Heart left ventricle (tissue), 16 donors: Measurements from ENCODE around the gene CYSRT1. TPM values are rescaled to one million over a fixed set of nuclear protein-coding genes. Genes with fewer than 3 reads are reported as not detected.

Experiments
- ATAC-seq, 4 donors: fragments of 200-7000 bp; cut with Tn5 transposase; one replicate each; pipeline ENCODE4 v1.9.1; 2020 to 2022; ENCODE audit warnings: moderate library complexity in 4 of 4, mild to moderate bottlenecking in 3 of 4, moderate number of reproducible peaks in 1 of 4
- DNase-seq, 5 donors: peaks; one replicate each; pipeline ENCODE4 v3.0.0-alpha.2; 2020
- H3K27ac ChIP-seq, 12 donors: fragments of 200-600 bp; sonication (generic) in 4 of 12; one replicate each; pipeline versions ENCODE4 v1.5.0 to v1.8.0; 2016 to 2022; ENCODE audit warnings: mild to moderate bottlenecking in 2 of 12
- H3K27me3 ChIP-seq, 9 donors: fragments of 200-600 bp; sonication (generic) in 2 of 9; one replicate each; pipeline versions ENCODE4 v1.5.1 to v1.8.0; 2016 to 2022; ENCODE audit warnings: mild to moderate bottlenecking in 3 of 9
- H3K36me3 ChIP-seq, 9 donors: fragments of 200-600 bp; sonication (generic) in 2 of 9; one replicate each; pipeline versions ENCODE4 v1.5.0 to v1.8.0; 2018 to 2022; ENCODE audit warnings: mild to moderate bottlenecking in 2 of 9
- H3K4me1 ChIP-seq, 12 donors: fragments of 200-600 bp; sonication (generic) in 4 of 12; one replicate each; pipeline versions ENCODE4 v1.5.0 to v1.8.0; 2016 to 2022; ENCODE audit warnings: mild to moderate bottlenecking in 3 of 12
- H3K4me3 ChIP-seq, 12 donors: fragments of 200-600 bp; sonication (generic) in 4 of 12; one replicate each; pipeline versions ENCODE4 v1.5.0 to v1.8.0; 2017 to 2022; ENCODE audit warnings: mild to moderate bottlenecking in 9 of 12, moderate library complexity in 4 of 12
- H3K9me3 ChIP-seq, 12 donors: fragments of 200-600 bp; sonication (generic) in 4 of 12; one replicate each; pipeline versions ENCODE4 v1.5.0 to v1.8.0; 2016 to 2022; ENCODE audit warnings: mild to moderate bottlenecking in 1 of 12
- POLR2A ChIP-seq, 2 donors: fragments of 450-650 bp; IDR thresholded peaks; one replicate each; pipeline ENCODE4 v1.6.1; 2017; ENCODE audit warnings: antibody characterized with exemption in 2 of 2, mild to moderate bottlenecking in 2 of 2, moderate library complexity in 2 of 2
- WGBS, 4 donors: extraction: QIAGEN DNeasy Blood & Tissue Kit in 2 of 4; methylation state at CpG; one replicate each; pipeline versions ENCODE4 v1.1.5 to v1.1.7; 2013 to 2018; 5-methylcytosine and 5-hydroxymethylcytosine counted together
- intact Hi-C, 10 donors: fragments of 100-400 bp; cut with DNase I; formaldehyde crosslinking; loops; one replicate each; pipeline versions ENCODE4 v1.11.1 to v1.14.2; 2022
- polyA plus RNA-seq, 2 donors: library from polyadenylated mRNA; stranded (reverse); fragments of 200-250 nt; gene quantifications; one replicate each; pipeline ENCODE4 v1.2.3, GENCODE V29; 2013
- total RNA-seq, 9 donors: library from RNA; depleted of rRNA in 2 of 9; stranded (reverse); fragments of >200 nt in 2 of 9; fragmentation: NEBNext Ultra II Directional in 3 of 9; extraction: Animal tissue kit (Norgen Biotek cat#: 25700) in 3 of 9; gene quantifications; one replicate each; pipeline versions ENCODE4 v1.1.0 to v1.2.4, GENCODE V29; 2016 to 2023
- TF ChIP-seq, protein P1 (sequence below), 12 donors: fragments of 200-600 bp; sonication (generic) in 4 of 12; IDR thresholded peaks; one replicate each; pipeline versions ENCODE4 v1.5.0 to v1.8.0; 2018 to 2022; ENCODE audit warnings: antibody characterized with exemption in 12 of 12, mild to moderate bottlenecking in 5 of 12
- donor health status: ischemic (EF 13 %, LVEDD 7.1; RV severe dilation, severe dysfunction).
- donor health status: healthy with polysubstance abuse.
- donor health status: DM: no; HTN: yes; CAD: no.
- donor health status: DM: no; HTN: no; CAD: no.
- donor health status: ischemic (EF 25% LVEDD 6.9; RV normal size, moderate dysfunction).
- donor health status: ischemic (EF 25% LVEDD 5.7; RV mildly dilated, moderate dysfunction).
- donor health status: healthy.
- donor health status: DM: yes; HTN: yes; CAD: no.
- donor health status: ischemic (EF 35%, LVEDD 5.7; RV mildly dilated, moderate dysfunction).
- donor health status: nonischemic (EF 11% LVEDD 7.7; RV severe dilation, severe dysfunction).
- donor health status: DM: yes; HTN: yes; CAD: no.
- donor health status: PGD.
- donor health status: ischemic (EF 29% LVEDD 5.4; RV normal size, mild dysfunction).
- donor health status: nonischemic (EF 23%, LVEDD 6.1; RV moderate dilation, normal function).

CYSRT1 gene
- total and polyA plus RNA-seq, 11 donors = 0.14 to 0.61 (median 0.27) TPM; not detected in 3

DNA sequence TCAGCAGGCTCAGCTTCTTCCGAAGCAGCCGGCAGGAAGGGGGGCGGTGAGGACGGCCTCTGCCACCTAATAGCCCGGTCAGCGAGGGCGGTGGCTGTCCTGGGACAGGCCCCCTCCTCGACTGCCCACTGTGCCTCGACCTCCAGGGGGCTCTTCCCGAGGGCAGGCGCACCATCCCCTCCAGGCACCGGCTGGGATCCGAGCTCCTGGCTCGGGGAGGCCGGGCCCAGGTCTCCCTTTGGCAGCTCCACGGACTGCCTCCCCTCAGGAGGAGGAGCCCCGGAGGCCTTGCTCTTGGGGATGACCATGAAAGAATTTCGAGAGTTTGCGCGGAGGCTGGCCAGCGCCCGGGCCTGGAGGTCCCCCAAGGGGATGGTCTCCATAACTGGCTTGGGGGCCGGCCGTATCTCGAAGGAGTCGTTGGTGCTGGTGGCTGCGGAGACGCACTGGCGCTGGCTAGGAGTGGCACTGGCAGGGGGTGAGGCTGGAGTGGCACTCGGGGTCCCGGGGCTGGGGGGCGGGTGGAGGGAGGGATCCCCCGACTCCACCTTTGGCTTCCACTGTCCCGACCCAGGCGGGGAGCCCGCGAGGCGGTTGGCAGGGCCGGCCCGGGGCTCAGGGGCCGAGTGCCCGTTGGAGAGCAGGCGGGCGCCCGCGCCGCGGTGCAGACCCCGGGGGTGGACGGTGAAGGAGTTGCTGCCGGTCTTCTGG, 25.4 kb upstream of the CYSRT1 start:
- no peak for ATAC-seq
- Histone ChIP-seq H3K36me3 (no peaks in the 10 kb centered on the region), H3K27ac (peak overlapping the region in 9 of 12 donors; percentile 0 to 70 (median 33)), H3K4me3 (peak overlapping the region; percentile 23 to 94 (median 66)), H3K27me3 (no peaks in the 10 kb centered on the region), H3K9me3 (no peaks in the 10 kb centered on the region), H3K4me1 (peaks cover 9 to 90% (median 78%) of the 10 kb centered on the region in 12 donors)
- intact Hi-C loops = loop anchor here in 1 of 10 donors (1.0 kb wide), 1 partner anchor 11 kb away; the partner anchor contains the start of genes ANAPC2 and SSNA1
- WGBS, 4 donors = 6 to 8% (median 8%) methylated on average over 13 to 51 of the region's 51 CpGs; no CpG with 5 or more reads in 1 of the 4 donors
- TF ChIP-seq, protein P1, sequence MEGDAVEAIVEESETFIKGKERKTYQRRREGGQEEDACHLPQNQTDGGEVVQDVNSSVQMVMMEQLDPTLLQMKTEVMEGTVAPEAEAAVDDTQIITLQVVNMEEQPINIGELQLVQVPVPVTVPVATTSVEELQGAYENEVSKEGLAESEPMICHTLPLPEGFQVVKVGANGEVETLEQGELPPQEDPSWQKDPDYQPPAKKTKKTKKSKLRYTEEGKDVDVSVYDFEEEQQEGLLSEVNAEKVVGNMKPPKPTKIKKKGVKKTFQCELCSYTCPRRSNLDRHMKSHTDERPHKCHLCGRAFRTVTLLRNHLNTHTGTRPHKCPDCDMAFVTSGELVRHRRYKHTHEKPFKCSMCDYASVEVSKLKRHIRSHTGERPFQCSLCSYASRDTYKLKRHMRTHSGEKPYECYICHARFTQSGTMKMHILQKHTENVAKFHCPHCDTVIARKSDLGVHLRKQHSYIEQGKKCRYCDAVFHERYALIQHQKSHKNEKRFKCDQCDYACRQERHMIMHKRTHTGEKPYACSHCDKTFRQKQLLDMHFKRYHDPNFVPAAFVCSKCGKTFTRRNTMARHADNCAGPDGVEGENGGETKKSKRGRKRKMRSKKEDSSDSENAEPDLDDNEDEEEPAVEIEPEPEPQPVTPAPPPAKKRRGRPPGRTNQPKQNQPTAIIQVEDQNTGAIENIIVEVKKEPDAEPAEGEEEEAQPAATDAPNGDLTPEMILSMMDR (IDR thresholded peaks at IDR 0.05) = no peak
- no peak for TF ChIP-seq POLR2A (IDR thresholded peaks at IDR 0.05)
- DNase-seq = no peak

DNA sequence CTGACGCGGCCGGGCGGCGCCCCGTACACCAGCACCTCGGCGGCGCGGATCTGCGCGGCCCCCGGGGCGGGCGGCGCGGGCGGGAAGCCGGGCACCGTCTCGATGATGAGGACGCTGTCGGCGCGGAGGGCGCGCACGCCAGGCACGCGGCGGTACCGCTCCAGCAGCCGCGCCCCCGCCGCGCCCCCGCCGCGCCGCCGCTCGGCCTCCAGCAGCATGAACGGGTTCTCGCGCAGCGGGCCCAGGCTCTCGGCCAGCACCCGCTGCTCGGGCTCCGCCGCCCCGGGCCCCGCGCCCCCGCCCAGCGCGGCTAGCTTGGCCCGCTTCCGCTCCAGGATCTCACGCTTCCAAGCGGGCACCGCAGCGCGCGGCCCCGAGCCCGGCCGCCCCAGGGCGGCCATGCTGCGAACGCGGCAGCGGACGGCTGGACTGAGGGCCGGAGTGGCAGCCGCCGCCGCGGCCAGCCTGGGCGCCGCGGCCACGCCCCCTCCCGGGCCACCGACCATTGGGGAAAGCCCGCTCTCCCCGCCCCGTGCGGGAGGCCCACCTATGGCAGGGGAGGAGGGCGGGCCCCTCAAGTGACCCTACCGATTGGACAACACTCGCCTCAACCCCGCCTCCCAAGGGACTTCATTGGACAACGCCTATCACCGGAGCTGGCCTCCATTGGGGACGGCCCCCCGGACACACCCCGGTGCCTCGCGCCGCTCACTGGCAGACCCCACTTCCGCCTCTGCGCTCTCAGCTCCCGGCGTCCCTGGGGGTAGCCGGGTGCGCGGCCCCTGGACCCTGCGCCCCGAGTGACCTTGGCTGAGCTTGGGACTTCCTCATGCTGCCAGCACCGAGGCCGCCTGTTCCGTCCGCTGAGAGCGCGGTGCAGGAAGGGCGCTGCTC, 24.4 kb upstream of the CYSRT1 start, which contains the start of gene TPRN:
TSS of gene TPRN (minus strand) at position 431 of the 894 bp plus-strand sequence. CDS start at position 401, 30 bp downstream.
- Histone ChIP-seq H3K36me3 (no peaks in the 10 kb centered on the region), H3K4me1 (peaks cover 10 to 88% (median 74%) of the 10 kb centered on the region in 12 donors), H3K9me3 (no peaks in the 10 kb centered on the region), H3K27me3 (no peaks in the 10 kb centered on the region), H3K4me3 (peak within 1 kb of the TSS; percentile 23 to 94 (median 68)), H3K27ac (peak within 1 kb of the TSS; percentile 48 to 99 (median 88))
- WGBS, 4 donors = 1% methylated on average over 18 to 118 of the region's 118 CpGs
- DNase-seq (peak; percentile 99 to 100 (median 100)), ATAC-seq (peak; percentile 97 to 99 (median 98))
- intact Hi-C loops = loop anchor here in 1 of 10 donors (1.0 kb wide), 1 partner anchor 12 kb away; the partner anchor contains the start of genes ANAPC2 and SSNA1
- TF ChIP-seq POLR2A (IDR thresholded peaks at IDR 0.05) = peak; percentile 80 to 85
- TF ChIP-seq, protein P1 (IDR thresholded peaks at IDR 0.05) = peak in 1 of 12 donors; percentile 7

DNA sequence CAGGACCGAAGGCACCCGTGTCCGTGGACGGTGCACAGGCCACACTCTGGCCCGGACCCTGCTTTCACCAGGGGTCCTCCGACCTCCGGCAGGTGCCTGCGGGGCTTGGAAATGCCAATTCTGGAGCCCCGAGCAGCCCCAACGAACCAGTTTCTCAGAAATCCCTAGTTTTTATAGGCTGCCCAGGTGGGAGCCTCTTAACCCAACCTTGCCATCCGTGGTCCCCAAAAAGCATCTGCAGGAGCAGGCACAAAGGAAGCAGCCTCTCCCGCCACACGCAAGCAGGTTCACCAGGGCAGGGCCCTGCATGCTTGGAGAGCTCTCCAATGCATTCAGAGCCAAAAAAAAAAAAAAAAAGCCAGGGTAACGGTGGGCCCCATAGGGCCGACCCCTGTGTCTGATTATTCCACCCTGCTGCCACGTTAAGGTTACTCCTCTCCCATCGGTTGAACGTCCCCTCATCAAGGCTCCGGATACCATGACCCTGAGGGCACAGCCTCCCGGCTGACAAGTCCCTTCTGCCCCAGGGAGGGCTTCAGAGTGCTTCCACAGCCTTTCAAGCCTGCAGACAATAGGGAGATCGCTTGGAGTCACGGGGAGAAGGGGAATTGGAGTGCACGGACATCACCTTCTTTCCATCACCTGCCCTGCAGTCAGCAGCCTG, 23.6 kb upstream of the CYSRT1 start:
- Histone ChIP-seq H3K9me3 (no peaks in the 10 kb centered on the region), H3K4me1 (peaks cover 12 to 87% (median 74%) of the 10 kb centered on the region in 12 donors), H3K4me3 (peak overlapping the region; percentile 15 to 94 (median 68)), H3K27me3 (no peaks in the 10 kb centered on the region), H3K27ac (peak overlapping the region; percentile 48 to 99 (median 88)), H3K36me3 (no peaks in the 10 kb centered on the region)
- TF ChIP-seq POLR2A (IDR thresholded peaks at IDR 0.05) = no peak
- TF ChIP-seq, protein P1 (IDR thresholded peaks at IDR 0.05) = no peak
- DNase-seq (no peak), ATAC-seq (no peak)
- WGBS, 4 donors = 10 to 13% (median 13%) methylated on average over 23 of the region's 23 CpGs
- intact Hi-C loops = no loop called here
